Retinal pigment epithelial cell (primary cell): Measurements from ENCODE around the gene LMAN2.

Experiments used
- DNase-seq: peaks from one replicate; pipeline ENCODE4 v3.0.0-alpha.2; 2010; ENCODE audit warnings: low read depth
- H3K4me3 ChIP-seq: 2 replicates; pipeline ENCODE4 v1.5.1; 2011; ENCODE audit warnings: mild to moderate bottlenecking, low read length, control low read depth, moderate library complexity
- CTCF ChIP-seq: conservative IDR thresholded peaks from 2 replicates; pipeline ENCODE4 v1.5.1; 2011; ENCODE audit warnings: low read depth, low read length, control low read depth, inconsistent platforms

LMAN2 gene

GRCh38 chr5:177329883-177330282 lies 21.6 kb downstream of the LMAN2 start:
- DNase-seq: no peak
- no peak for TF ChIP-seq CTCF
- H3K4me3 ChIP-seq: no peak overlapping the region

GRCh38 chr5:177328545-177329231 lies 22.8 kb downstream of the LMAN2 start:
- no peak overlapping the region for H3K4me3 ChIP-seq
- TF ChIP-seq CTCF: no peak

GRCh38 chr5:177327539-177328522 lies 23.6 kb downstream of the LMAN2 start:
- peak; percentile 30 for TF ChIP-seq CTCF
- H3K4me3 ChIP-seq: peak overlapping the region; percentile 20
- peak; percentile 71 for DNase-seq

More at GRCh38 chr5:177328545-177329231, 22.8 kb downstream of the LMAN2 start:
- no peak for DNase-seq

GRCh38 chr5:177325868-177326381 lies 25.5 kb downstream of the LMAN2 start:
- H3K4me3 ChIP-seq: no peak overlapping the region
- DNase-seq: peak; percentile 43

GRCh38 chr5:177320879-177321278 lies 30.6 kb downstream of the LMAN2 start:
- no peak overlapping the region for H3K4me3 ChIP-seq
- no peak for TF ChIP-seq CTCF
- DNase-seq: no peak

More at GRCh38 chr5:177325868-177326381, 25.5 kb downstream of the LMAN2 start:
- no peak for TF ChIP-seq CTCF

GRCh38 chr5:177319913-177320588 lies 31.4 kb downstream of the LMAN2 start:
- no peak for DNase-seq
- TF ChIP-seq CTCF: no peak
- no peak overlapping the region for H3K4me3 ChIP-seq
